Loucy (cell line): ENCODE measurements around the gene PLAC1.

Experiments
- H2AFZ ChIP-seq: fragments of 200-600 bp; sonication (generic); 2 replicates; pipeline ENCODE4 v1.6.0; 2016; ENCODE audit warnings: antibody characterized with exemption, mild to moderate bottlenecking, low read length, moderate library complexity
- H3F3A ChIP-seq: fragments of 200-600 bp; 2 replicates; pipeline ENCODE4 v1.6.0; 2016; ENCODE audit warnings: antibody characterized with exemption, low read depth, mild to moderate bottlenecking
- H3K27me3 ChIP-seq: fragments of 200-600 bp; sonication (generic); 2 replicates; pipeline ENCODE4 v1.6.1; 2014; ENCODE audit warnings: low read length, mild to moderate bottlenecking; ENCODE audit not compliant: insufficient read depth, poor library complexity, severe bottlenecking
- H3K36me3 ChIP-seq: fragments of 200-600 bp; sonication (generic); 2 replicates; pipeline ENCODE4 v1.6.1; 2016; ENCODE audit warnings: low read length; ENCODE audit not compliant: insufficient read depth
- H3K4me1 ChIP-seq: fragments of 200-600 bp; sonication (generic); 2 replicates; pipeline ENCODE4 v1.5.1; 2014; ENCODE audit warnings: low read length, mild to moderate bottlenecking; ENCODE audit not compliant: insufficient read depth, poor library complexity, severe bottlenecking
- H3K4me2 ChIP-seq: fragments of 200-600 bp; sonication (generic); 2 replicates; pipeline ENCODE4 v1.6.0; 2014; ENCODE audit warnings: antibody characterized with exemption, low read length, low read depth, mild to moderate bottlenecking; ENCODE audit not compliant: poor library complexity, severe bottlenecking
- H3K4me3 ChIP-seq: fragments of 200-600 bp; sonication (generic); 2 replicates; pipeline ENCODE4 v1.5.1; 2014; ENCODE audit warnings: low read length, mild to moderate bottlenecking, mixed read lengths; ENCODE audit not compliant: poor library complexity, severe bottlenecking
- H3K79me2 ChIP-seq: fragments of 200-600 bp; sonication (generic); 2 replicates; pipeline ENCODE4 v1.6.1; 2014; ENCODE audit warnings: low read length; ENCODE audit not compliant: insufficient read depth
- H3K9ac ChIP-seq: fragments of 200-600 bp; sonication (generic); 2 replicates; pipeline ENCODE4 v1.6.0; 2014; ENCODE audit warnings: mild to moderate bottlenecking, low read depth, low read length, moderate library complexity; ENCODE audit not compliant: poor library complexity, severe bottlenecking
- H3K9me2 ChIP-seq: fragments of 200-600 bp; sonication (generic); replicated peaks from 2 replicates; pipeline ENCODE4 v1.6.1; 2016; ENCODE audit warnings: low read depth, low read length, mixed read lengths
- H3K9me3 ChIP-seq: fragments of 200-600 bp; sonication (generic); 2 replicates; pipeline ENCODE4 v1.6.1; 2014; ENCODE audit warnings: mild to moderate bottlenecking, antibody characterized with exemption, low read length, low read depth; ENCODE audit not compliant: insufficient read depth
- H4K20me1 ChIP-seq: fragments of 200-600 bp; sonication (generic); 2 replicates; pipeline ENCODE4 v1.6.0; 2014; ENCODE audit warnings: antibody characterized with exemption, low read length, mild to moderate bottlenecking; ENCODE audit not compliant: insufficient read depth, poor library complexity, severe bottlenecking
- CTCF ChIP-seq: fragments of 200-600 bp; sonication (generic); conservative IDR thresholded peaks from 2 replicates; pipeline ENCODE4 v1.5.1; 2014; ENCODE audit warnings: mild to moderate bottlenecking, antibody characterized with exemption, low read length
- EZH2phosphoT487 ChIP-seq: fragments of 200-600 bp; IDR thresholded peaks from 2 replicates; pipeline ENCODE4 v1.6.1; 2018; ENCODE audit warnings: antibody characterized with exemption, mild to moderate bottlenecking, moderate library complexity, borderline replicate concordance

Gene PLAC1

GRCh38 chrX:134654398-134655012, 3.8 kb downstream of the PLAC1 start:
- no peak overlapping the region for H2AFZ ChIP-seq
- H3K9ac ChIP-seq = no peak overlapping the region
- no peaks in the 10 kb centered on the region for H3F3A ChIP-seq
- TF ChIP-seq EZH2phosphoT487 (no peak), CTCF (no peak)
- no peaks in the 10 kb centered on the region for H4K20me1 ChIP-seq
- no peaks in the 10 kb centered on the region for H3K27me3 ChIP-seq
- no peaks in the 10 kb centered on the region for H3K4me1 ChIP-seq
- no peak overlapping the region for H3K4me3 ChIP-seq
- H3K79me2 ChIP-seq = no peaks in the 10 kb centered on the region
- H3K36me3 ChIP-seq = no peaks in the 10 kb centered on the region
- no peaks in the 10 kb centered on the region for H3K9me2 ChIP-seq
- H3K9me3 ChIP-seq = no peaks in the 10 kb centered on the region
- H3K4me2 ChIP-seq = no peak overlapping the region

DNA sequence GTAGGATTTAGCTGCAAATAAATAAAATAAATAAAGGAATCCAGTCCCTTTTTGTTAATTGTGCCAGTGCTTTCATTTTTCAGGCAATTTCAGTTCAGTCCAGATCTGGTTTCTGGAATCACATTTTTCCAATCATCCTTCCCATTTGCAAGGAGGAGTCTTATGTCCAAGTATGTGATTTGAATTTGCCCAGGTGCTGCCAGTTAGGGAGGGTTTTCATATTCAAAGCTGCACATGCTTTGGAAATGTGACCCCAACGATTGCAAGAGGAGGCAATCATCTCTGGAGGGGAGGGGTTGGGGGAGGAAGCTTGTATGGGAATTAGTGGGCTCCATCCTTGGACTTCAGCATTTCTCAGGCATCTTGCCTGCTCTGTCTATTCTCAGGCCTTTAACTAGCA, 4.4 kb downstream of the PLAC1 start:
- Histone ChIP-seq H3K4me1 (no peaks in the 10 kb centered on the region), H3K9ac (no peak overlapping the region), H3K9me2 (no peaks in the 10 kb centered on the region), H3K4me3 (no peak overlapping the region), H4K20me1 (no peaks in the 10 kb centered on the region), H3K36me3 (no peaks in the 10 kb centered on the region), H3K9me3 (no peaks in the 10 kb centered on the region), H3K4me2 (no peak overlapping the region), H2AFZ (no peak overlapping the region), H3F3A (no peaks in the 10 kb centered on the region), H3K27me3 (no peaks in the 10 kb centered on the region), H3K79me2 (no peaks in the 10 kb centered on the region)
- TF ChIP-seq EZH2phosphoT487 (no peak), CTCF (no peak)

DNA sequence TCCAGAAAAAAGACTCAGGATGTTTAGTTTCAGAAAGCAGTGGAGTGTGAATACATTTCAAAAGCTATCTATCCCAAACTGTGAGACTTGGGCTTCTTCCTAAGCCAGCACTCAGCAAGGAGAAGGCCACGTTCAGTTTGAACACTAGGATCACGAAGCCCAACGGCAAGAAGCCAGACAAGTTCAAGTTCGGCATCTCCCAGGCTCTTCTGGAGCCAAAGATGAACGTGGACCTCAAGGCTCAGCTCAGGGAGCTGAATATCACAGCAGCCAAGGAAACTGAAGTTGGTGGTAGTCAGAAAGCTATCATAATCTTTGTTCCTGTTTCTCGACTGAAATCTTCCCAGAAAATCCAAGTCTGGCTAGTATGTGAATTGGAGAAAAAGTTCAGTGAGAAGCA, 7.6 kb downstream of the PLAC1 start:
- no peaks in the 10 kb centered on the region for H3K9me2 ChIP-seq
- no peaks in the 10 kb centered on the region for H3K79me2 ChIP-seq
- TF ChIP-seq EZH2phosphoT487 = no peak
- TF ChIP-seq CTCF = no peak
- no peak overlapping the region for H2AFZ ChIP-seq
- no peaks in the 10 kb centered on the region for H3K9me3 ChIP-seq
- no peak overlapping the region for H3K4me2 ChIP-seq
- no peaks in the 10 kb centered on the region for H3K27me3 ChIP-seq
- no peaks in the 10 kb centered on the region for H4K20me1 ChIP-seq
- no peaks in the 10 kb centered on the region for H3K4me1 ChIP-seq
- no peaks in the 10 kb centered on the region for H3K36me3 ChIP-seq
- no peak overlapping the region for H3K4me3 ChIP-seq
- H3F3A ChIP-seq = no peaks in the 10 kb centered on the region
- no peak overlapping the region for H3K9ac ChIP-seq
